HepG2 (cell line): Measurements from ENCODE around the gene TP53I3. TPM values are rescaled to one million over a fixed set of nuclear protein-coding genes. Genes with fewer than 3 reads are reported as not detected.

ENCODE experiments used
- HES4 ChIP-seq: sonication (generic); formaldehyde crosslinking; IDR thresholded peaks from 2 replicates; pipeline ENCODE4 v1.9.0; 2021; ENCODE audit warnings: mild to moderate bottlenecking, missing genetic modification reagents, borderline replicate concordance
- HHEX ChIP-seq: IDR thresholded peaks from 2 replicates; pipeline ENCODE4 v1.6.1; 2016; ENCODE audit warnings: control low read depth
- NAIF1 ChIP-seq: sonication (generic); formaldehyde crosslinking; IDR thresholded peaks from 2 replicates; pipeline ENCODE4 v1.5.0; 2020; ENCODE audit warnings: mild to moderate bottlenecking, missing genetic modification reagents, borderline replicate concordance
- NRL ChIP-seq: sonication (generic); formaldehyde crosslinking; IDR thresholded peaks from 2 replicates; pipeline ENCODE4 v1.5.0; 2020; ENCODE audit warnings: missing genetic modification reagents, mild to moderate bottlenecking, moderate library complexity, borderline replicate concordance
- SALL2 ChIP-seq: sonication (generic); formaldehyde crosslinking; IDR thresholded peaks from 2 replicates; pipeline ENCODE4 v1.8.1; 2023; ENCODE audit warnings: mild to moderate bottlenecking, missing genetic modification reagents, inconsistent platforms
- TOPORS ChIP-seq: sonication (generic); formaldehyde crosslinking; IDR thresholded peaks from 2 replicates; pipeline ENCODE4 v1.8.0; 2023; ENCODE audit warnings: mild to moderate bottlenecking, missing genetic modification reagents
- TRIM24 ChIP-seq: sonication (generic); formaldehyde crosslinking; IDR thresholded peaks from 2 replicates; pipeline ENCODE4 v1.8.0; 2022; ENCODE audit warnings: mild to moderate bottlenecking, missing genetic modification reagents
- ZFP62 ChIP-seq: sonication (generic); formaldehyde crosslinking; IDR thresholded peaks from 2 replicates; pipeline ENCODE4 v1.4.0; 2020; ENCODE audit warnings: missing genetic modification reagents
- ZNF224 ChIP-seq: sonication (generic); formaldehyde crosslinking; IDR thresholded peaks from 2 replicates; pipeline ENCODE4 v1.5.0; 2020; ENCODE audit warnings: mild to moderate bottlenecking, missing genetic modification reagents
- ZNF383 ChIP-seq: sonication (generic); formaldehyde crosslinking; IDR thresholded peaks from 2 replicates; pipeline ENCODE4 v1.4.0; 2020; ENCODE audit warnings: missing genetic modification reagents, mild to moderate bottlenecking, borderline replicate concordance
- ZNF441 ChIP-seq: sonication (generic); formaldehyde crosslinking; IDR thresholded peaks from 2 replicates; pipeline ENCODE4 v1.7.0; 2021; ENCODE audit warnings: missing genetic modification reagents, borderline replicate concordance
- ZNF564 ChIP-seq: sonication (generic); formaldehyde crosslinking; IDR thresholded peaks from 2 replicates; pipeline ENCODE4 v1.8.1; 2023; ENCODE audit warnings: mild to moderate bottlenecking, missing genetic modification reagents
- polyA plus RNA-seq, 8 experiments: library from polyadenylated mRNA; depleted of rRNA in 3 of 8; stranded (reverse) in 7 of 8; unstranded in 1 of 8; fragments of >200 nt; fragmentation: Illumina TruSeq in 4 of 8; extraction: Trizol in 4 of 8; gene quantifications; 2 replicates each; pipeline versions ENCODE4 v1.2.1 to v1.2.3, GENCODE V29; 2011 to 2016; ENCODE audit warnings: low read depth in 4 of 8, missing spikeins in 1 of 8, mixed read lengths in 1 of 8; ENCODE audit not compliant: insufficient read depth in 1 of 8
- total RNA-seq, 5 experiments: library from RNA; depleted of rRNA; stranded (reverse); fragments of >200 nt; fragmentation: Illumina TruSeq; extraction: Trizol; gene quantifications; 2 replicates each; pipeline ENCODE4 v1.2.3, GENCODE V29; 2016; ENCODE audit warnings: low read depth in 1 of 5
- TF ChIP-seq, protein P1 (sequence below), 2 experiments: sonication (generic) in 1 of 2; formaldehyde crosslinking in 1 of 2; IDR thresholded peaks; 2 replicates each; pipeline versions ENCODE4 v1.4.0 to v1.6.1; 2016 to 2020; ENCODE audit warnings: borderline replicate concordance in 1 of 2, low read depth in 1 of 2, mild to moderate bottlenecking in 1 of 2, missing genetic modification reagents in 1 of 2
- TF ChIP-seq, protein P2 (sequence below): sonication (generic); formaldehyde crosslinking; conservative IDR thresholded peaks from 2 replicates; pipeline ENCODE4 v1.5.0; 2020; ENCODE audit warnings: missing genetic modification reagents
- TF ChIP-seq, protein P3 (sequence below): sonication (generic); formaldehyde crosslinking; IDR thresholded peaks from 2 replicates; pipeline ENCODE4 v1.4.0; 2020; ENCODE audit warnings: missing genetic modification reagents
- TF ChIP-seq, protein P4 (sequence below): sonication (generic); formaldehyde crosslinking; IDR thresholded peaks from 2 replicates; pipeline ENCODE4 v1.8.0; 2022; ENCODE audit warnings: missing genetic modification reagents, low read depth, mild to moderate bottlenecking, borderline replicate concordance
- TF ChIP-seq, protein P5 (sequence below): sonication (generic); formaldehyde crosslinking; IDR thresholded peaks from 2 replicates; pipeline ENCODE4 v1.9.0; 2022; ENCODE audit warnings: low read depth, missing genetic modification reagents
- TF ChIP-seq, protein P6 (sequence below): IDR thresholded peaks from 2 replicates; pipeline ENCODE4 v1.6.1; 2016; ENCODE audit warnings: mild to moderate bottlenecking, missing biosample characterization, missing genetic modification reagents

Gene TP53I3
- total and polyA plus RNA-seq, 2 of the 13 experiments (the other 11 are each of a cell fraction or from before 2014, with no cell fraction given) = 25.0 to 44.1 TPM

DNA sequence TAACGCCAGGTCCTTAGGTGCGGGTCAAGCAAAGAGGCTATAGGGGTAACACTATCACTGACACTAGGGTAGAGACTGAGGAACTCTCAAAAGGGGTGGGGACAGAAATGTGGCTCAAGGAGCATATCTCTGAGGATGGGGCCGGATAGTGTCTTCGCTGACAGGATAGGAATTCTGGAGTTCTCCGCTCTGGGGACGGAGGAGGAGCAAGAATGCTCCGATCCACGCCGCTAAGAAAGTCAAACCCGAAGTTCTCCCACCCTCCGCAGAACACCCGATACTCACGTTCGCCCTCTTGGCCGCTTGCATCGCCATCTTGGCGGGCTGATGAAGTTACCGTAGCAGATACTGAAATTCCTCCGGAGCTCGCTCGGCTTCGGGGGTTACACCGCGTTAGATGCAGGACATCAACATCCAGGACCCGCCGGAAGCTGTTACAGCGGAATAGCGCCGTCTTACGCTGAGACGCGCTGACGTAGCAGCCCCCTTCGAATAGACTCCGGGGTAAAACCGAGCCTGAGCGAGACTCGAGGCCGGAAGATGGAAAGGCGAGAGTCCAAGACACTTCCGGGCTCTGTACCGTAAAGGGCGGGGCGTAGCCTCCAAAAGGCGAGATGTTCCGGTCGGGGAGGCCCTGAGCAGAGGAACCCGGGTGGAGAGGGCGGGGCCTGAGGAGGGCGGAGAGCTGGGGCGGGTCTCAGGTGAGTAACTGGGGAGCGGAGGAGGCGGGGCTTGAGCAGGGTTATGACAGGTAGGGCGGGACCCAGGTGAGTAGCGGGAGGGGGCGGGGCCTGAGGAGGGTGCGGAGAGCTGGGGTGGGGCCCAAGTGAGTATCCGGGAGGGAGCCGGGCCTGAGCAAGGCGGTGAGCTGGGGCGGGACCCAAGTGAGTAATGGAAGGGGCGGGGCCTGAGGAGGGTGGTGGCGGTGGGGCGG is 8.5 kb downstream of the TP53I3 start, which contains the start of gene SF3B6 (continued):
- TF ChIP-seq, protein P1, sequence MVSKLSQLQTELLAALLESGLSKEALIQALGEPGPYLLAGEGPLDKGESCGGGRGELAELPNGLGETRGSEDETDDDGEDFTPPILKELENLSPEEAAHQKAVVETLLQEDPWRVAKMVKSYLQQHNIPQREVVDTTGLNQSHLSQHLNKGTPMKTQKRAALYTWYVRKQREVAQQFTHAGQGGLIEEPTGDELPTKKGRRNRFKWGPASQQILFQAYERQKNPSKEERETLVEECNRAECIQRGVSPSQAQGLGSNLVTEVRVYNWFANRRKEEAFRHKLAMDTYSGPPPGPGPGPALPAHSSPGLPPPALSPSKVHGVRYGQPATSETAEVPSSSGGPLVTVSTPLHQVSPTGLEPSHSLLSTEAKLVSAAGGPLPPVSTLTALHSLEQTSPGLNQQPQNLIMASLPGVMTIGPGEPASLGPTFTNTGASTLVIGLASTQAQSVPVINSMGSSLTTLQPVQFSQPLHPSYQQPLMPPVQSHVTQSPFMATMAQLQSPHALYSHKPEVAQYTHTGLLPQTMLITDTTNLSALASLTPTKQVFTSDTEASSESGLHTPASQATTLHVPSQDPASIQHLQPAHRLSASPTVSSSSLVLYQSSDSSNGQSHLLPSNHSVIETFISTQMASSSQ (IDR thresholded peaks at IDR 0.05; ENCODE audit: low read depth) = peak; percentile 78
- TF ChIP-seq, protein P1 (CRISPR knock-in tag; IDR thresholded peaks at IDR 0.05; ENCODE audit: borderline replicate concordance) = peak; percentile 93; the same call in 1 of the 2 replicates
- TF ChIP-seq ZFP62 (CRISPR knock-in tag) (no peak), HES4 (CRISPR knock-in tag) (no peak), ZNF224 (CRISPR knock-in tag) (no peak), ZNF383 (CRISPR knock-in tag) (0 out of 2 replicates have a peak, but pooled peaks have one; percentile 70), TOPORS (CRISPR knock-in tag) (peak; percentile 96), SALL2 (peak; percentile 98), ZNF441 (peak; percentile 82; the same call in 1 of the 2 replicates), NAIF1 (CRISPR knock-in tag) (peak; percentile 96), HHEX (no peak), NRL (CRISPR knock-in tag) (peak; percentile 98), TRIM24 (CRISPR knock-in tag) (no peak), ZNF564 (CRISPR knock-in tag) (peak; percentile 62; the same call in 1 of the 2 replicates)
- TF ChIP-seq, protein P2, sequence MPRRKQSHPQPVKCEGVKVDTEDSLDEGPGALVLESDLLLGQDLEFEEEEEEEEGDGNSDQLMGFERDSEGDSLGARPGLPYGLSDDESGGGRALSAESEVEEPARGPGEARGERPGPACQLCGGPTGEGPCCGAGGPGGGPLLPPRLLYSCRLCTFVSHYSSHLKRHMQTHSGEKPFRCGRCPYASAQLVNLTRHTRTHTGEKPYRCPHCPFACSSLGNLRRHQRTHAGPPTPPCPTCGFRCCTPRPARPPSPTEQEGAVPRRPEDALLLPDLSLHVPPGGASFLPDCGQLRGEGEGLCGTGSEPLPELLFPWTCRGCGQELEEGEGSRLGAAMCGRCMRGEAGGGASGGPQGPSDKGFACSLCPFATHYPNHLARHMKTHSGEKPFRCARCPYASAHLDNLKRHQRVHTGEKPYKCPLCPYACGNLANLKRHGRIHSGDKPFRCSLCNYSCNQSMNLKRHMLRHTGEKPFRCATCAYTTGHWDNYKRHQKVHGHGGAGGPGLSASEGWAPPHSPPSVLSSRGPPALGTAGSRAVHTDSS (CRISPR knock-in tag) = 0 out of 2 replicates have a peak, but pooled peaks have one; percentile 76
- TF ChIP-seq, protein P3, sequence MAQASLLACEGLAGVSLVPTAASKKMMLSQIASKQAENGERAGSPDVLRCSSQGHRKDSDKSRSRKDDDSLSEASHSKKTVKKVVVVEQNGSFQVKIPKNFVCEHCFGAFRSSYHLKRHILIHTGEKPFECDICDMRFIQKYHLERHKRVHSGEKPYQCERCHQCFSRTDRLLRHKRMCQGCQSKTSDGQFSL = peak; percentile 73; the same call in 1 of the 2 replicates
- TF ChIP-seq, protein P4, sequence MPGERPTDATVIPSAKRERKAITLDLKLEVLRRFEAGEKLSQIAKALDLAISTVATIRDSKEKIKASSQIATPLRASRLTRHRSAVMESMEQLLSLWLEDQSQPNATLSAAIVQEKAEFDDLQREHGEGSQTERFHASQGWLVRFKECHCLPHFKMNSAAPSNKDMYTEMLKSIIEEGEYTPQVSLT (CRISPR knock-in tag) = no peak
- TF ChIP-seq, protein P5, sequence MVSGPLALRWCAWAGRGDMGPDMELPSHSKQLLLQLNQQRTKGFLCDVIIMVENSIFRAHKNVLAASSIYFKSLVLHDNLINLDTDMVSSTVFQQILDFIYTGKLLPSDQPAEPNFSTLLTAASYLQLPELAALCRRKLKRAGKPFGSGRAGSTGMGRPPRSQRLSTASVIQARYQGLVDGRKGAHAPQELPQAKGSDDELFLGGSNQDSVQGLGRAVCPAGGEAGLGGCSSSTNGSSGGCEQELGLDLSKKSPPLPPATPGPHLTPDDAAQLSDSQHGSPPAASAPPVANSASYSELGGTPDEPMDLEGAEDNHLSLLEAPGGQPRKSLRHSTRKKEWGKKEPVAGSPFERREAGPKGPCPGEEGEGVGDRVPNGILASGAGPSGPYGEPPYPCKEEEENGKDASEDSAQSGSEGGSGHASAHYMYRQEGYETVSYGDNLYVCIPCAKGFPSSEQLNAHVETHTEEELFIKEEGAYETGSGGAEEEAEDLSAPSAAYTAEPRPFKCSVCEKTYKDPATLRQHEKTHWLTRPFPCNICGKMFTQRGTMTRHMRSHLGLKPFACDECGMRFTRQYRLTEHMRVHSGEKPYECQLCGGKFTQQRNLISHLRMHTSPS (CRISPR knock-in tag) = no peak
- TF ChIP-seq, protein P6, sequence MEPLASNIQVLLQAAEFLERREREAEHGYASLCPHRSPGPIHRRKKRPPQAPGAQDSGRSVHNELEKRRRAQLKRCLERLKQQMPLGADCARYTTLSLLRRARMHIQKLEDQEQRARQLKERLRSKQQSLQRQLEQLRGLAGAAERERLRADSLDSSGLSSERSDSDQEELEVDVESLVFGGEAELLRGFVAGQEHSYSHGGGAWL (CRISPR knock-in tag) = peak; percentile 90; the same call in 1 of the 2 replicates
